OCI-LY7 (cell line): ENCODE measurements around the gene TMEM109. TPM values are rescaled to one million over a fixed set of nuclear protein-coding genes. Genes with fewer than 3 reads are reported as not detected.
A peak's percentile ranks its signal among the peaks of the same experiment; 100 is the strongest.

Source experiments
- BruUV-seq: library from RNA; stranded (reverse); fragments of 400-500 nt; replicated peaks from 2 replicates; lab custom pipeline; 2021; lab: Mats Ljungman, UMichigan
- CTCF ChIA-PET: fragments of 300-600 bp; sonication (Branson Sonifier 250); formaldehyde crosslinking; loops from one replicate; lab custom pipeline; 2022; ENCODE audit warnings: antibody characterized with exemption; ENCODE audit not compliant: unreplicated experiment; lab: Charles Lee
- POLR2A ChIA-PET: fragments of 300-600 bp; sonication (Branson Sonifier 250); formaldehyde crosslinking; loops from one replicate; lab custom pipeline; 2022; ENCODE audit warnings: antibody characterized with exemption; lab: Charles Lee
- DNase-seq: peaks from one replicate; pipeline ENCODE4 v3.0.0-alpha.2; 2015; ENCODE audit warnings: low spot score
- H2AFZ ChIP-seq: fragments of 200-600 bp; sonication (generic), shearing (Covaris generic); 2 replicates; pipeline ENCODE4 v1.6.1; 2014; ENCODE audit warnings: mild to moderate bottlenecking, antibody characterized with exemption, low read length, moderate library complexity
- H3K27ac ChIP-seq: fragments of 200-600 bp; sonication (generic); 2 replicates; pipeline ENCODE4 v1.5.1; 2014; ENCODE audit warnings: mixed run types, low read depth, mild to moderate bottlenecking, moderate library complexity, low read length, inconsistent platforms; ENCODE audit not compliant: poor library complexity, severe bottlenecking
- H3K36me3 ChIP-seq: fragments of 200-600 bp; sonication (generic); 2 replicates; pipeline ENCODE4 v1.6.1; 2014; ENCODE audit warnings: mild to moderate bottlenecking, antibody characterized with exemption, low read length, moderate library complexity, mixed read lengths; ENCODE audit not compliant: insufficient read depth
- H3K4me1 ChIP-seq: fragments of 200-600 bp; sonication (generic); 2 replicates; pipeline ENCODE4 v1.5.1; 2014; ENCODE audit warnings: mild to moderate bottlenecking, low read length; ENCODE audit not compliant: insufficient read depth, poor library complexity, severe bottlenecking
- H3K4me2 ChIP-seq: fragments of 200-600 bp; sonication (generic); 2 replicates; pipeline ENCODE4 v1.6.1; 2014; ENCODE audit warnings: mild to moderate bottlenecking, low read length
- H3K4me3 ChIP-seq: fragments of 200-600 bp; sonication (generic); 2 replicates; pipeline ENCODE4 v1.5.1; 2014; ENCODE audit warnings: mild to moderate bottlenecking, low read depth, low read length; ENCODE audit not compliant: poor library complexity, severe bottlenecking
- H3K79me2 ChIP-seq: fragments of 200-600 bp; sonication (generic); 2 replicates; pipeline ENCODE4 v1.6.1; 2016; ENCODE audit warnings: low read depth, mild to moderate bottlenecking, low read length, moderate library complexity, mixed read lengths; ENCODE audit not compliant: insufficient read depth
- H3K9me2 ChIP-seq: fragments of 200-600 bp; sonication (generic); 2 replicates; pipeline ENCODE4 v1.6.1; 2016; ENCODE audit warnings: mild to moderate bottlenecking, low read length, mixed read lengths; ENCODE audit not compliant: insufficient read depth
- H3K9me3 ChIP-seq: fragments of 200-600 bp; sonication (generic); 2 replicates; pipeline ENCODE4 v1.6.1; 2014; ENCODE audit warnings: mild to moderate bottlenecking, mixed run types, low read length, mixed read lengths
- H4K20me1 ChIP-seq: fragments of 200-600 bp; sonication (generic); 2 replicates; pipeline ENCODE4 v1.6.1; 2014; ENCODE audit warnings: mild to moderate bottlenecking, antibody characterized with exemption, low read length, moderate library complexity, mixed read lengths; ENCODE audit not compliant: insufficient read depth
- CTCF ChIP-seq: fragments of 200-600 bp; sonication (generic); conservative IDR thresholded peaks from 2 replicates; pipeline ENCODE4 v1.5.1; 2014; ENCODE audit warnings: mild to moderate bottlenecking, antibody characterized with exemption, low read length, moderate library complexity, mixed read lengths
- EZH2phosphoT487 ChIP-seq: fragments of 200-600 bp; sonication (generic); IDR thresholded peaks from 2 replicates; pipeline ENCODE4 v1.6.1; 2018; ENCODE audit warnings: low read depth, borderline replicate concordance, mild to moderate bottlenecking, mixed run types, antibody characterized with exemption, low read length, moderate library complexity, mixed read lengths
- intact Hi-C: fragments of 100-400 bp; cut with micrococcal nuclease; formaldehyde crosslinking; loops from one replicate; pipeline ENCODE4 v1.10.0; 2022; ENCODE audit not compliant: unreplicated experiment
- total RNA-seq, 2 experiments: library from RNA; depleted of rRNA in 1 of 2; stranded (reverse); fragments of >200 nt in 1 of 2; shearing (Covaris generic) in 1 of 2; gene quantifications; 2 replicates each; pipeline ENCODE4 v1.2.3, GENCODE V29; 2014 to 2022

TMEM109 gene
- total RNA-seq, 2 experiments from 2014 or later, result 57.0 to 67.8 TPM

- ChIA-PET CTCF (interaction anchor here (1.5 to 2.8 kb wide), 2 partner anchors 12 to 17 kb away, joined by 4 to 12 read pairs; no protein-coding TSS in a partner anchor), POLR2A (interaction anchor here (1.3 kb wide), 1 partner anchor 17 kb away, joined by 3 read pairs; no protein-coding TSS in a partner anchor)
- no TSS peak for BruUV-seq
- H3K4me2 ChIP-seq, result peak overlapping the region; percentile 77
- no peak overlapping the region for H2AFZ ChIP-seq
- H3K27ac ChIP-seq, result no peak overlapping the region
- H3K4me3 ChIP-seq, result peak overlapping the region; percentile 9
- DNase-seq, result no peak
- intact Hi-C loops, result no loop called here
- TF ChIP-seq EZH2phosphoT487, result no peak
- no peak for TF ChIP-seq CTCF
- H3K9me2 ChIP-seq, result no peaks in the 10 kb centered on the region
- H3K36me3 ChIP-seq, result peaks cover 59% of the 10 kb centered on the region
- H4K20me1 ChIP-seq, result peaks cover 13% of the 10 kb centered on the region; the same call in 1 of the 2 replicates
- H3K4me1 ChIP-seq, result peaks cover 52% of the 10 kb centered on the region
- peaks cover 57% of the 10 kb centered on the region for H3K79me2 ChIP-seq
- H3K9me3 ChIP-seq, result no peaks in the 10 kb centered on the region
Observed at GRCh38 chr11:60916669-60917206, 2.8 kb downstream of the TMEM109 start.

GRCh38 chr11:60917267-60917666 lies 3.3 kb downstream of the TMEM109 start:
- Histone ChIP-seq H3K36me3 (peaks cover 64% of the 10 kb centered on the region), H3K9me2 (no peaks in the 10 kb centered on the region), H3K4me2 (peak overlapping the region; percentile 77), H3K79me2 (peaks cover 57% of the 10 kb centered on the region), H3K4me1 (peaks cover 46% of the 10 kb centered on the region), H3K27ac (no peak overlapping the region), H2AFZ (no peak overlapping the region), H4K20me1 (peaks cover 13% of the 10 kb centered on the region; the same call in 1 of the 2 replicates), H3K4me3 (no peak overlapping the region), H3K9me3 (no peaks in the 10 kb centered on the region)
- ChIA-PET CTCF (no interaction called here), POLR2A (interaction anchor here (1.0 to 1.3 kb wide), 2 partner anchors 11 to 16 kb away, joined by 3 read pairs; partner anchors contain the start of gene PRPF19)
- BruUV-seq, result no TSS peak
- intact Hi-C loops, result no loop called here
- TF ChIP-seq EZH2phosphoT487 (no peak), CTCF (no peak)
- no peak for DNase-seq
